Activated T-cell treated with anti-CD3 and anti-CD28 coated beads, Interleukin-2, amount 50 U/mL, for 4 hours (primary cell): ENCODE results near the gene RASSF3. TPM values are rescaled to one million over a fixed set of nuclear protein-coding genes. Genes with fewer than 3 reads are reported as not detected.
"Not testable (repeated sequence)": the region's sequence is repeated elsewhere in the genome, so short reads cannot be mapped to it uniquely, and the experiment has no call there.

Source experiments
- ATAC-seq, 2 donors: fragments of 200-7000 bp; cut with Tn5 transposase; one replicate each; pipeline ENCODE4 v1.10.0; 2021
- DNase-seq: peaks from one replicate; pipeline ENCODE4 v3.0.0-alpha.2; 2020
- H3K27me3 Mint-ChIP-seq: one replicate; pipeline ENCODE4 v1.8.0; 2021; ENCODE audit warnings: low read depth, mixed read lengths
- H3K36me3 Mint-ChIP-seq: one replicate; pipeline ENCODE4 v1.8.0; 2022; ENCODE audit warnings: mixed read lengths; ENCODE audit not compliant: insufficient read depth
- H3K4me1 Mint-ChIP-seq: one replicate; pipeline ENCODE4 v1.8.0; 2021; ENCODE audit warnings: low read depth, mixed read lengths
- H3K4me3 Mint-ChIP-seq: one replicate; pipeline ENCODE4 v1.8.0; 2021; ENCODE audit warnings: mild to moderate bottlenecking, moderate library complexity, mixed read lengths
- H3K9me3 Mint-ChIP-seq: one replicate; pipeline ENCODE4 v1.8.0; 2021; ENCODE audit warnings: mixed read lengths
- total RNA-seq, 3 donors: library from RNA; stranded (reverse); gene quantifications; one replicate each; pipeline ENCODE4 v1.2.1, GENCODE V29; 2021

Gene RASSF3
- total RNA-seq, 3 donors from 2014 or later = 44.2 to 47.6 (median 46.2) TPM

DNA sequence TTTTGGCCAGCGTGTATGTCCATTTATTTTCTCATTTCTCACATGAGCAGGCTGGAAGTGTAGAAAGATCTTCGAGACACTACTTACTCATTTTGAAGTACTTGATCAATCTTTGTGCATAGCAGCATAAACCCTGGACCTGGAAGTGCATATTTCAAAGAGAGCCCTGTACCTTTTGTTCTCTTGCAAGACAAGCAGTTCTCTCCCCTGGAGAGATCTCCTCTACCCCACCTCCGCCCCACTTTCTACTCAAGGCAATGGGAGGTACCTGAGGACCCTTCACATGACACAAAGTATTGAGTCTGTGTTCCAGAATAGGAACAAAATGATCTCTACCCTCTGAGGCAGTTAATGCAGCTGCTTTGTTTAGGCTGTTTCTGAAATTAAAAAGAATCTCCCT lies 27.4 kb upstream of the RASSF3 start:
- Mint-ChIP-seq H3K4me1 (peaks cover 31% of the 10 kb centered on the region), H3K9me3 (no peaks in the 10 kb centered on the region), H3K4me3 (no peak overlapping the region), H3K27me3 (no peaks in the 10 kb centered on the region), H3K36me3 (no peaks in the 10 kb centered on the region)
- ATAC-seq = no peak
- DNase-seq = no peak

DNA sequence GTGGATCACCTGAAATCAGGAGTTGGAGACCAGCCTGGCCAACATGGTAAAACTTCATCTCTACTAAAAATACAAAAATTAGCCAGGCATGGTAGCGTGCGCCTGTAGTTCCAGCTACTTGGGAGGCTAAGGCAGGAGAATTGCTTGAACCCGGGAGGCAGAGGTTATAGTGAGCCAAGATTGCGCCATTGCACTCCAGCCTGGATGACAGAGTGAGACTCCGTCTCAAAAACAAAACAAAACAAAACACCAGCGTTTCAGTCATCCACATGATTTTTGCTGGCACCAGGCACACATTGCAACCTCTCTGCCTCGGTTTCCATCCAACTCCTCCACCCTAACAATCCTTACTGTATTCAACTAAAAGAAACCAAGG lies 26.9 kb upstream of the RASSF3 start:
- not testable (repeated sequence) for DNase-seq, ATAC-seq, H3K27me3 Mint-ChIP-seq, H3K36me3 Mint-ChIP-seq, H3K9me3 Mint-ChIP-seq
- Mint-ChIP-seq H3K4me3 (peak overlapping the region; percentile 70), H3K4me1 (peaks cover 31% of the 10 kb centered on the region)

DNA sequence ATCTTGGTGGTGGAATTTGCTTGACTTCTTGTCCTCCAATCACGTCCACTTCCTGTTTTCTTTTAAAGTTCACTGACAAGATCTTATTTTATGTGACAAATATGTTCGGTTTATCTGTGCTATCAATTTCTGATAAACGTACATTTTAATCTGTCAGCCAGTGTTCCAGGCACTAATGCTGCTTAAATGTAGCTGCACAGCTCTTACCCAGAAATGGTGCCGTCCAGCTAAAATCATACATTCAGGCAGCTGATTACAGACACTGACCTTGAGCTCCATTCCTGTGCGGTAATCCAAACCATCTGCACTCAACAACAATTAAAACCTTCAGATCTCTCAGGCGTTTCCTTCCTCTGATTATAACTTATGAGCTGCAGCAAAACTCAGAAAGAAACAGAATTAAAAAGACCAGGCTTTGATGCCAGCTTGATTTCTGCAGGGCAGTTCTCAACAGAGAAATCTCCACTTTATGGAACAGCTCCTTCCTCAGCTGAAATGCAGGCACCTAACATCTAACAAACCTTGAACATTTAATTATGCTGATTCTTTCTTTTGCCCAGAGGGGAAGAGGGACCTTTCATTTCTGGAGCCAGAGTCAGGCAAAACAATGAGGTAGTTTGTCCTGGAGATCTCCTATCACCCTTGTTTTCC lies 26.4 kb upstream of the RASSF3 start:
- Mint-ChIP-seq H3K36me3 (no peaks in the 10 kb centered on the region), H3K27me3 (no peaks in the 10 kb centered on the region), H3K4me3 (peak overlapping the region; percentile 70), H3K4me1 (peaks cover 31% of the 10 kb centered on the region), H3K9me3 (no peaks in the 10 kb centered on the region)
- DNase-seq = no peak
- ATAC-seq = no peak

DNA sequence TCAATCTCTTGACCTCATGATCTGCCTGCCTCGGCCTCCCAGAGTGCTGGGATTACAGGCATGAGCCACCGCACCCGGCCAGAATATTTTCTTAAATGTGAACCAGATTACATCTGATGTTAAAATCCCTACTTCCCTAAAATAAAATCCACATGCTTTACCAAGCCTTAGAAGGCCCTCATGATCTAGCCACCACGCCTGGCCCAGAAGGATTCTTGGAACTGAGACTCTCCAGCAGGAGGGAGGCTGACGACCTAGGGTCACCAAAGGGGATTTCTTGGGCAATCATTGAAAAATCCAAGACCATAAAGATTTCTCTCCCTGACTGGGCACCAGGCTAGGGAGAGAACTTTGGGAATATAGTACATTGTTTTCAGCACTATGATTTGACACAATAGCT lies 25.2 kb upstream of the RASSF3 start:
- no peaks in the 10 kb centered on the region for H3K27me3 Mint-ChIP-seq
- no peak for ATAC-seq
- DNase-seq = no peak
- no peaks in the 10 kb centered on the region for H3K9me3 Mint-ChIP-seq
- H3K36me3 Mint-ChIP-seq = no peaks in the 10 kb centered on the region
- H3K4me1 Mint-ChIP-seq = peaks cover 31% of the 10 kb centered on the region
- H3K4me3 Mint-ChIP-seq = no peak overlapping the region

DNA sequence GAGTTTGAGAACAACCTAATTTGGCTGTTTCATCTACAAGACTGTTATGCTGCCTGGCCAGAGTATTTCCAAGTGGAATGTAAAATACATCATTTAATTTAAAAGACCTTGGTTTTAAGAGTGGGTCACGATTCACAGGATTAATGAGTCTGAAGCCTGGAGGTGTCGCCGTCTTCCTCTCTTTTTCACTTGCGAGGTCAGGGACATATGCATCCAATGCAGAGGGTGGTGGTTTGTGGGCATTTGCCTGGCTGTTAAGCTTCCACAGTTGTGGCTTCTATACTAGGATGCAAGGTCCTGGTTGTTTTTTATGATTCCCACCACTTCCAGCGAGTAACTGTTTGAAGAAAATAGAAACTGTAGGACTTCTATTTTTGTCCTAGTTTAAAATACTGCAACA lies 22.8 kb upstream of the RASSF3 start:
- Mint-ChIP-seq H3K27me3 (no peaks in the 10 kb centered on the region), H3K36me3 (no peaks in the 10 kb centered on the region), H3K4me1 (peaks cover 28% of the 10 kb centered on the region), H3K9me3 (no peaks in the 10 kb centered on the region), H3K4me3 (no peak overlapping the region)
- no peak for DNase-seq
- ATAC-seq = no peak

DNA sequence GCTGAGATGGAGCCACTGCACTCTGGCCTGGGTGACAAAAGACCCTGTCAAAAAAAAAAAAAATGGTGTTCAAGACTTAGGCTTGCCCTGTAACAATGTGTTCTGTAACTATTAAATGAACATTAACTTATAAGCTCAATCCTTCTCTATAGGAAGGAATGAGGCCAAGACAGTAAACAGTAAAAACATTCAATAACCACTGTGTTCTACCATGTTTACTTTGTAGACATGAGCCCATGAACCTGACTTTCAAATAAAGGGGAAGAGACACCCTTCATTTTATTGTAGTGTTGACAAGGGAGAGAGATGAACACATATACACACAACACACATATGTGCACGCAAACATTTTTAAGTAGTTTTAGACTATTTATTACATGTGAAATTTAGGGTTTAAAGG lies 20.1 kb upstream of the RASSF3 start:
- Mint-ChIP-seq H3K36me3 (no peaks in the 10 kb centered on the region), H3K4me1 (peaks cover 4% of the 10 kb centered on the region)

DNA sequence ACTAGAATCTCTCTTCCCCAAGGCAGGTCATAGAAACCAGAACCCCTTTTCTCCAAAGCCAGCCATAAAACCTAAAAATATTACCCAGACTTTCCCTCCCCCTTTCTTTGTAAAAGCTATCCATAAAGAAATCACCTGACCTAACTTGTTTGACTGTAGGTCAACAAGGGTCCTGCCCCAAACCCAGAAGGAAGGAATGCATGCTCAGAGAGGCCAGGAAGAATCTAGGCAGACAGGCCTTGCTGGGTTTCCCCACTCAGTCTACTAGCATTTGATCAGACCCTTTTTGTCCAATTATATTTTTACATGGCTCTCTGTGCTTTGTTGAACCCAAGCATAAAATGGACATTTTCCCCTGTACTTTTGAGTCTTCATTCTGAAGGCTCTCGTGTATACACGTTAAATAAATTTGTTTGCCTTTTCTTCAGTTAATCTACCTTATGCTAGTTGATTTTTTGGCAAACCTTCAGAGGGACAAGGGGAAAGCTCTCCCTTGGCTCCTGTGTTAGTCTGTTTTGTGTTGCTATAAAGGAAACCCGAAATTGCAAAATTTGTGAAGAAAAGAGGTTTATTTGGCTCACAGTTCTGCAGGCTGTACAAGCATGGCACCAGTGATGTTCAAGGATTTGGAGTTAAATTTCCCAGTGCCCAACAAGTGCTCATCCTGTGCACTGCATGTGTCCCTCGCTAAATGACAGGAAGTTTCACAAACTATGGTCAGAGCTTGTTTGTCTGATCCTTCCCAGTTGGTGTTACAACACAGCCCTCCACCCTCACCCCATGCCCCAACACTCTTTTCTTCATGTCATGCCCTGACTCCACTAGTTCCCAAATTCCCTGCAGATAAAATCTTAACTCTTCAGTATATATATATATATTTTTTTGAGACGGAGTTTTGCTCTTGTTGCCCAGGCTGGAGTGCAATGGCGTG lies 14.2 kb upstream of the RASSF3 start:
- H3K4me3 Mint-ChIP-seq = no peak overlapping the region

More for the DNA sequence above, 20.1 kb upstream of the RASSF3 start:
- ATAC-seq = no peak
- H3K4me3 Mint-ChIP-seq = no peak overlapping the region
- H3K27me3 Mint-ChIP-seq = no peaks in the 10 kb centered on the region
- no peaks in the 10 kb centered on the region for H3K9me3 Mint-ChIP-seq
- DNase-seq = no peak

DNA sequence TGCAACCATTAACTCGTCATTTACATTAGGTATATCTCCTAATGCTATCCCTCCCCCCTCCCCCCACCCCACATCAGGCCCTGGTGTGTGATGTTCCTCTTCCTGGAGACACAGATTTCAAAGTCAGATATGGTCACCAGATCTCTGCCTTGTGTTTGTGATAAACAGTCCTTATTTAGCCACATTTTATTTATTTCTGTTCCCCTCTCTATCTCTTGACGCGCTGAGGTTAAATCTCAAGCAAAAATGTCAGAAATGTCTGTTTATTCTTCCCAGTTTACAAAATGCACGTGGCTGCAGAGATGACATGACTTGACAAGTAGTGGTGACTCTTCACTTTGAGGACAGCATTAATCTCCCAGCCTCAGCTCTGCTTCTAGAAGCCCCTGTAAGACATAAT lies 11.5 kb upstream of the RASSF3 start:
- ATAC-seq (peak in 1 of 2 donors; percentile 23), DNase-seq (no peak)
- H3K4me3 Mint-ChIP-seq = peak overlapping the region; percentile 7
- H3K4me1 Mint-ChIP-seq = peaks cover 45% of the 10 kb centered on the region
- H3K27me3 Mint-ChIP-seq = no peaks in the 10 kb centered on the region
- no peaks in the 10 kb centered on the region for H3K36me3 Mint-ChIP-seq
- H3K9me3 Mint-ChIP-seq = no peaks in the 10 kb centered on the region

More for the DNA sequence above, 14.2 kb upstream of the RASSF3 start:
- no peaks in the 10 kb centered on the region for H3K27me3 Mint-ChIP-seq
- no peaks in the 10 kb centered on the region for H3K9me3 Mint-ChIP-seq
- ATAC-seq = no peak
- H3K4me1 Mint-ChIP-seq = peaks cover 45% of the 10 kb centered on the region
- no peak for DNase-seq
- no peaks in the 10 kb centered on the region for H3K36me3 Mint-ChIP-seq

DNA sequence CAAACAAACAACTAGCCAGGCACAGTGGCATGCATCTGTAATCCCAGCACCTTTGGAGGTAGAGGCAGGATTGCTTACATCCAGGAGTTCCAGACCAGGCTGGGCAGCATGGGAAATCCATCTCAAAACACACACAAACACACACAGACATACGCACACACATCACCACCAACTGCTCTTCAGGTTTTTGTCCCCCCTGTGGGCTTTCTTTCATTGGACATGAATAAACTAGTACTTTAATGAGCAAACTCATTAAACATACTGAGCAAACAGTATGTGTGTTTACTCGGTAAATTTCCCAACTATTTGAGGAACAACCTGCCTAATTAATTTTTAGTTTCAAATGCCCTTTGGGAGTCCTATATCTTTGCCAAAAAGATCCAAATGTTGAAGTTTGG lies 10.1 kb upstream of the RASSF3 start:
- no peak for ATAC-seq
- no peak for DNase-seq
- Mint-ChIP-seq H3K4me1 (peaks cover 43% of the 10 kb centered on the region), H3K9me3 (no peaks in the 10 kb centered on the region), H3K27me3 (no peaks in the 10 kb centered on the region), H3K4me3 (no peak overlapping the region), H3K36me3 (no peaks in the 10 kb centered on the region)

DNA sequence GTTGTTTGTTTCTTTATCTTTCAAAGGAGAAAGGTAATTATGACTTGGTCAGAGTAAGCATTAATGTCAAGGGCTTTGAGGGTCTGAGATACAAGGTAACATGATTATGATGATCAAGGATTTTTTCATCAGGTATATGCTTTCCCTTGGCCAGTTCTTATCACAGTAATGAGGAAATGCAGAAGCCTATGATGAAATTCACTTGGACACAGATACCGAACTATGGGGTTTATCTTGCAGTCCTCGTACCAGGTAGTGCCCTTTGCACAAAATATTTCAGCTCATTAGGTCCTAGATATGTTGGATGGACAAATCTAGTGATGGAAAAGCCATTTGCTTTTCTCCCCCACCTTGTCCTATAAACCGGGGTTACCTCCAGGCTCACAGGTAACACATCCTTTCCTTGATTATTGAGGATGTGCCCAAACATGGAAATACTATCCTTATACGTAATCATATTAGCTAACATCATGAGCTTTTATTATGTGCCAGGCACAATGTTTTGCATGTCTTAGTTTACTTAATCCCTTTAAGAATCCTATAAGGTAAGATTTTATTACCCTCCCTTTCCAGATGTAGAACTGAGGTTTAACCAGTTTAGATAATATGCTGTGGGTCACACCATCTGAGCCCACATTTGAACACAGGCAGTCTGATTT lies 7.0 kb upstream of the RASSF3 start:
- no peaks in the 10 kb centered on the region for H3K27me3 Mint-ChIP-seq
- no peaks in the 10 kb centered on the region for H3K9me3 Mint-ChIP-seq
- DNase-seq (no peak), ATAC-seq (no peak)
- H3K36me3 Mint-ChIP-seq = no peaks in the 10 kb centered on the region
- H3K4me1 Mint-ChIP-seq = peaks cover 31% of the 10 kb centered on the region
- no peak overlapping the region for H3K4me3 Mint-ChIP-seq

DNA sequence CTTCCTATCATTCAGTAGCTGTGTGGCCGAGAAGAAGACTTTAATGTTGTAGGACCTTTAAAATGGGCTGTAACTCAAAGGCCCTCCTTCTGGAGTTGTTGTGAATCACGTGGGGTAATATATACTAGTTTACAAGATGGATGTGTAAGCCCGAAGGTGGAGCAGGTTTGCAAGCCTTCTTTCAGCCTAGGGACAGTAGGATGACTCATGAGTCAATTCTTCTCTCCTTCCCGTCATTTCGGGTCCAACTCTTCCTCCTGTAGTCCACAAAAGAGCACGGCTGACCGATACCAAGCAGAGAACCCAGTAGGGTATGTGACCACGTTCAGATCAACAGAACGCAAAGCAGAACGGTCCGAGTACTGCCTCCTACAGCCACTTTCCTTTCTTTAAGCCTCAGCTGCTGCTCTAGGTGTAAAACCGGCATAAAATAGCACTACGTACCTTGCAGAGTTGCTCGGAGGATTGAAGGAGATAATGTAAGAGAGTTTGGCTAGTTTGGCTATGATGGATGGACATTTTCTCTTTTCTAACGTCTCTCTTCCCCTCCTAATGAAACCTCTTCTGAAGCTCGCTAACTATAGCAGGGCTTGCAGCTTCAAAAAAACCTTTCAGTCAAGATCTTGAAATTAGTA lies 1.3 kb upstream of the RASSF3 start:
- ATAC-seq (peak; percentile 36 to 41), DNase-seq (peak; percentile 22)
- H3K4me3 Mint-ChIP-seq = peak overlapping the region; percentile 83
- no peaks in the 10 kb centered on the region for H3K36me3 Mint-ChIP-seq
- H3K9me3 Mint-ChIP-seq = no peaks in the 10 kb centered on the region
- H3K4me1 Mint-ChIP-seq = peaks cover 38% of the 10 kb centered on the region
- H3K27me3 Mint-ChIP-seq = no peaks in the 10 kb centered on the region

DNA sequence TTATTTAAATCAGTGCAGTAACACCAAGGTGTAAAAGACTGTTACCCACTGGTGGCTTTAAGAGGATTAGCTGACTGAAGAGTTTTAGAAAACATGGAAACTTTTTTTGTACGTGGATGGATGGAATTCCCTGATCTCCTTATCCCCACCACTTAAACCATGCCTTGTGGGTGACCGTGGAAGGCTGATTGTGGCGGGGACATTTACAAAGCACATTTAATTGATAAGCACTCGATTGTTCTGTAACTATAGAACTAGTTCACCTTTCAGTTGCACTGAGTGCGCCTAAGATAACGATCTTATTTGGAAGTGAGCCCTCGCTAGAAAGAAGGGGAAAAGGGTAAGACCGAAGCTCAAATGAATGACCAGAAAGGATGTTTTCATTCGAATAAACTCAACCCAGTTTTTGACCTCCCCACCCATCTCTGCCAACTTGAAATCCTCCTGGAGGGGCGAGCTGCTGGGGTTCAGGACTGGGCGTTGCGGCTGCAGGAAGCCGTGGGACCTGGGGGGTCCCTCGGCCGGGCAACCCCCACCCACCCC lies 688 bp upstream of the RASSF3 start:
- Mint-ChIP-seq H3K9me3 (no peaks in the 10 kb centered on the region), H3K4me3 (peak overlapping the region; percentile 83), H3K27me3 (no peaks in the 10 kb centered on the region), H3K36me3 (peaks cover 2% of the 10 kb centered on the region), H3K4me1 (peaks cover 41% of the 10 kb centered on the region)
- peak in 1 of 2 donors; percentile 2 for ATAC-seq
- no peak for DNase-seq

DNA sequence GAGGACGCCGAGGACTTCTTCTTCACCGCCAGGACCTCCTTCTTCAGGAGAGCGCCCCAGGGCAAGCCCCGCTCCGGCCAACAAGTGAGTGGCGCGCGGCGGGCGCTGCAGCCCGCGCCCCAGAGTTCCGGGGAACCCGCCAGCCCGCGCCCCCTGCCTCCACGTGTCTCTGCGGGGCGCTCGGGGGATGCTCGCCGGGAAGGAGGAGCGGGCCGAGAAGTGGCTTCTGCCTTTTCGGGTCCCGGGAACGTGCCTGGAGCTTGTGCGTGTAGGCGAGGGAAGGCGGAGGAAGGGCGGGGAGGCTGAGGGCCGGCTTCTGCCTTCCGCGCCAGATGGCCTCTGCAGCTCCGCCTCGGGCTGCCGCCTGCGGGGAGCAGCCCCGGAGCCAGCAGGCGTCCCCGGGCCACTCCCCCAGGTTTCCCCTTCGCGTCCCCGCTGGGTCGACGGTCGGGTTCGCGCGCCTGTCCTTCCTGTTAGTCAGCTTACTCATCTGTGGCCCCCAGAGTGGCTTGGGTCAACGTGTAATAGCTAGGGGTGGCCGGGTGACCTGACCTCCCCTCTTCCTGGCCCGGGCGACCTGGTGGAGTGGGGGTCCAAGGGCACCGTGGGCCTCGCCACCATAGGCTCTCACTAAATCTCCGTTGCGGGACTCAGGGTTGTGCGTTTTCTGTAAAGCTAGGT lies 505 bp downstream of the RASSF3 start:
- no peaks in the 10 kb centered on the region for H3K9me3 Mint-ChIP-seq
- DNase-seq (peak; percentile 55), ATAC-seq (peak; percentile 63 to 65)
- H3K4me3 Mint-ChIP-seq = peak overlapping the region; percentile 95
- H3K4me1 Mint-ChIP-seq = peaks cover 48% of the 10 kb centered on the region
- H3K27me3 Mint-ChIP-seq = no peaks in the 10 kb centered on the region
- H3K36me3 Mint-ChIP-seq = peaks cover 6% of the 10 kb centered on the region
